ENCODE data around the gene SPINK4. TPM values are rescaled to one million over a fixed set of nuclear protein-coding genes. Genes with fewer than 3 reads are reported as not detected.

SPINK4 gene
- polyA plus RNA-seq, 1 donor from 2014 or later: not detected

- H3F3A ChIP-seq (ENCODE audit: insufficient read depth, low read length, poor library complexity, severe bottlenecking): no peaks in the 10 kb centered on the region
- H3K9me3 ChIP-seq (ENCODE audit: low read length): no peaks in the 10 kb centered on the region
- no peak overlapping the region for H3K9ac ChIP-seq (ENCODE audit: low read length)
- no peak overlapping the region for H3K4me3 ChIP-seq (ENCODE audit: low read length)
- no peak overlapping the region for H2AFZ ChIP-seq (ENCODE audit: low read depth, low read length)
- H3K36me3 ChIP-seq (ENCODE audit: insufficient read depth, low read length): peaks cover 12% of the 10 kb centered on the region
- TF ChIP-seq CTCF (IDR thresholded peaks at IDR 0.05; ENCODE audit: poor library complexity, severe bottlenecking) (no peak), EZH2 (IDR thresholded peaks at IDR 0.05; ENCODE audit: borderline replicate concordance, insufficient read depth, low read length, poor library complexity, severe bottlenecking) (no peak), EP300 (conservative IDR thresholded peaks at IDR 0.05; ENCODE audit: poor library complexity, severe bottlenecking) (no peak), SMC3 (conservative IDR thresholded peaks at IDR 0.05; ENCODE audit: poor library complexity) (no peak), REST (IDR thresholded peaks at IDR 0.05; ENCODE audit: borderline replicate concordance) (no peak), RAD21 (conservative IDR thresholded peaks at IDR 0.05) (no peak), POLR2AphosphoS5 (IDR thresholded peaks at IDR 0.05) (no peak), MXI1 (conservative IDR thresholded peaks at IDR 0.05; ENCODE audit: poor library complexity, severe bottlenecking) (no peak), TAF1 (IDR thresholded peaks at IDR 0.05; ENCODE audit: low read depth) (no peak)
- no peak overlapping the region for H3K4me2 ChIP-seq (ENCODE audit: low read length)
- H3K79me2 ChIP-seq (replicated peaks; ENCODE audit: insufficient read depth, low read length): no peaks in the 10 kb centered on the region
- H4K20me1 ChIP-seq (ENCODE audit: insufficient read depth): no peaks in the 10 kb centered on the region
- H3K27ac ChIP-seq (ENCODE audit: low read length): no peak overlapping the region
- H3K9me2 ChIP-seq (ENCODE audit: insufficient read depth, low read length): no peaks in the 10 kb centered on the region
- no peaks in the 10 kb centered on the region for H3K27me3 ChIP-seq (ENCODE audit: insufficient read depth, low read depth, low read length)
These were observed 15.5 kb downstream of the SPINK4 start for GRCh38 chr9:33255471-33255870.

GRCh38 chr9:33256236-33256635, 16.3 kb downstream of the SPINK4 start:
- H3F3A ChIP-seq (ENCODE audit: insufficient read depth, low read length, poor library complexity, severe bottlenecking): no peaks in the 10 kb centered on the region
- H3K79me2 ChIP-seq (replicated peaks; ENCODE audit: insufficient read depth, low read length): no peaks in the 10 kb centered on the region
- H4K20me1 ChIP-seq (ENCODE audit: insufficient read depth): no peaks in the 10 kb centered on the region
- H2AFZ ChIP-seq (ENCODE audit: low read depth, low read length): no peak overlapping the region
- no peaks in the 10 kb centered on the region for H3K27me3 ChIP-seq (ENCODE audit: insufficient read depth, low read depth, low read length)
- peaks cover 16% of the 10 kb centered on the region for H3K36me3 ChIP-seq (ENCODE audit: insufficient read depth, low read length)
- H3K4me2 ChIP-seq (ENCODE audit: low read length): no peak overlapping the region
- H3K27ac ChIP-seq (ENCODE audit: low read length): no peak overlapping the region
- no peaks in the 10 kb centered on the region for H3K9me2 ChIP-seq (ENCODE audit: insufficient read depth, low read length)
- TF ChIP-seq POLR2AphosphoS5 (IDR thresholded peaks at IDR 0.05) (no peak), MXI1 (conservative IDR thresholded peaks at IDR 0.05; ENCODE audit: poor library complexity, severe bottlenecking) (no peak), REST (IDR thresholded peaks at IDR 0.05; ENCODE audit: borderline replicate concordance) (no peak), SMC3 (conservative IDR thresholded peaks at IDR 0.05; ENCODE audit: poor library complexity) (no peak), EZH2 (IDR thresholded peaks at IDR 0.05; ENCODE audit: borderline replicate concordance, insufficient read depth, low read length, poor library complexity, severe bottlenecking) (no peak), RAD21 (conservative IDR thresholded peaks at IDR 0.05) (no peak)
- H3K9me3 ChIP-seq (ENCODE audit: low read length): no peaks in the 10 kb centered on the region
- no peak overlapping the region for H3K4me3 ChIP-seq (ENCODE audit: low read length)
- H3K9ac ChIP-seq (ENCODE audit: low read length): no peak overlapping the region

All from neural cell (in vitro differentiated cells).